ENCODE measurements around the gene ERO1A.
"Not testable (repeated sequence)": the region's sequence is repeated elsewhere in the genome, so short reads cannot be mapped to it uniquely, and the experiment has no call there.

- not testable (repeated sequence) for TF ChIP-seq CTCF (conservative IDR thresholded peaks at IDR 0.05); EZH2 (IDR thresholded peaks at IDR 0.05; ENCODE audit: low read depth)
Measured at GRCh38 chr14:52729035-52729434, 33.7 kb upstream of the ERO1A start.
